HG03575 (cell line): ENCODE measurements around the gene LCORL.
"Not testable (repeated sequence)": the region's sequence is repeated elsewhere in the genome, so short reads cannot be mapped to it uniquely, and the experiment has no call there.

Experiments
- ATAC-seq: cut with Tn5 transposase; IDR thresholded peaks from one replicate; pipeline ENCODE4 v1.9.1; 2021; ENCODE audit not compliant: unreplicated experiment, insufficient number of reproducible peaks, low FRiP score; ENCODE audit errors: extremely low read depth

LCORL gene

DNA sequence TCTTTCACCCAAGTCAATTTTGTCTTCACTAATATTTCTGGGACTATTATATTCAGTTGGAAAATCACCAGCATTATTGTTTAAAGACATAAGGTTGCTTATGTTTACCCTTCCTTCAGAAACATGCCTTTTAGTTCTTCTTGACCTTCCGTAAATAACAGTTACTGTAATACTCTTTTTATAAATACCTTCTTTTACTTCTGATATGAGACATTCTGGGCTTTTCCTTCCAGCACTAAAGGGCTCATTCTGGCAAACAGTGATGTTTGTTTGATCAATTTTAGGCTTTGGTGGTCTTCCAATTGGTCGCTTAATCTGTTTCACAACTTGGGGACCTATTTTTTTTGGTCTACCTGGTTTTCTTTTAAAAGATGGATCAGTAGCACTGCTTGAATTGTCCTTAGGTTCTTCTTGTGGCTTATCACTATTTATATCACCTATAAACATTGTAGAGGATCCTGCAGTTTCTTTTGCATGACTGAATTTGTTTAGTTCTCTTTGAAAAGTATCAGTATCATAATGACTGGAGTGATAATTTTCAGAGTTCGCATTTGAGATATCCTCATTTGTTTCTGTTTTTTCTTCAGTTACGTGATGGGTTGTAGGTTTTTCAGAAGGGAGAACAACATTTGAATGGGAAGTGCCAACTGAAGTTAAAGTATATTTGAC, 146.0 kb downstream of the LCORL start:
- peak; percentile 94 for ATAC-seq

DNA sequence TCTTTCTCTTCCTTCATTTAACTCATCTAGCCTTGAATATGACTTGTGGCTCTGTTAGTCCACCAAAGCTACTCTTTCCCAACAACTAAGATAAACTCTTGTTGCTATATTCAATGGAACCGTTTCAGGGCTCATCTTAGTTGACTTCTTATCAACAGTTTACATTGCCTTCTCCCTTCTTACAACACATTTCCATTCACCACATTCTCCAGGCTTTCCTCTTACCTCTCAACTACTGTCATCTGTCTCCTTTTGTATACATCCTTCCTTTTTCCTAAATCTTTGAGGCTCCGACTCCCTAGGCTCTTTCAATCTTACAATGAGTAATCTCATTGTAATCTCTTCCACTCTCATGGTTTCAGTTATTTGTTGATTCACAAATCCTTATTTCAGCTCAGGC, 152.2 kb downstream of the LCORL start:
- ATAC-seq, result no peak

DNA sequence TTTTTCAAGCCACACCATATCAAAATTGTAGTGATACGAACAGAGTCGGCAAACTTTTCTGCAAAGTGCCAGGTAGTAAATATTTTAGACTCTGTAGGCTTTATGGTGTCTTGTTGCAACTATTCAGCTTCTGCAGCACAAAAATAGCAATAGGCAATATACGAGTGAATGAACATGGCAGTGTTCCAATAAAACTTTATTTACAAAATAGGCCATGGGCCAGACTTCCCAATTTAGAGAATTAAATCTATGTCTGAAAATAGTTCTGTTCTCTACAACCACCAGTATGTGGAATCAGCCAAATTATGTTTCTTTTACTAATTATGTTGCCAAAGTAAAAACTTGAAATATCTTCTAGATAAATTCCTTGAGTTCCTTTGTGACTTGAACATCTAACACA, 154.3 kb downstream of the LCORL start:
- ATAC-seq, result no peak

DNA sequence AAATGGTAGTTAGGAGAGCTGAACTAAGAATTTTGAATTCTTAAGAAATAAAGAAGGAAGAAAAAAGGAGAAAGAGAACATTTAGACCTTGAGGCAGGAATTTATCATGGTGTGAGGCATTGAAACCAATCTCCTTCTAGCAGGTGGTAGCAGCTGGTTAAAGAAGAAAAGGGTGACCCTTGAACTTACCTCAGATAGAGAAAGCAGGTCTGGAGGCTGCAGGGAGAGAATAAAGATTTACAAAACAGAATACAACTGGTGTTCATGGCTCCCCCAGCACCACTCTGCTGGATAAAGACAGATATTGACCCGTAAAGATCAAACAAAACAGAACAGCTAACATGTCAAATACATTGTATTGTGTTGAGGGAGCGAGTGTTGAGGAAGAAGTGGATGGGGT, 154.7 kb downstream of the LCORL start:
- ATAC-seq, result no peak

DNA sequence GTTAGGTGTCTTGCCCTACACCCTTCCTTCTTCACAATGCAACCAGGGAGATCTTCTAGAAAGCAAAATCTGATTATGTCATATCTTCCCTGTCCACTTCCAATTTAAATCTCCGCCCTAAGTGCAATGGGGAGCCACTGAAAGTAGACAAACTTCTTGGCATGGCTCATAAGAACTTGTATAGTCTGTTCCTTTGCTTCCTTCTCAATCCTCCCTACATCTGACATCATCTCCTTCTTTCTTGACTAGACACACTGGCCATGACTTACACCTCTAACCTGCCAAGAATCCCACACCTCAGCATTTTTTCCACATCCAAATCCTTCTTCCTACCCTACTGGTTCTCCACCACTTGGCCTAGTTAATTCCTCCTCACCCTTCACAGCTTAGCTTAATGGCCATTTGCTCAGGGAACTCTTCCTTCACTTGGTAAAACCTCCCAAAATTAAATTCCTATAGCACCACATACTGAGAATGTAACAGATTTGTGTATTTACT, 155.6 kb downstream of the LCORL start:
- ATAC-seq, result no peak

DNA sequence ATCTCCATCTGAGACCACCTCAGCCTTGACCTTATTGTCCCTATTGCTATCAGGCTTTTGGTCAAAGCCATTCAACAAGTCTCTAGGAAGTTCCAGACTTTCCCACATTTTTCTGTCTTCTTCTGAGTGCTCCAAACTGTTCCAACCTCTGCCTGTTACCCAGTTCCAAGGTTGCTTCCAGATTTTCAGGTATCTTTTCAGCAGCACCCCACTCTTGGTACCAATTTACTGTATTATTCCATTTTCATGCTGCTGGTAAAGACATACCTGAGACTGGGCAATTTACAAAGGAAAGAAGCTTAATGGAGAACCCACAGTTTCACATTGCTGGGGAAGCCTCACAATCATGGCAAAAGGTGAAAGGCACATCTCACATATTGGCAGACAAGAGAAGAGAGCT, 159.6 kb downstream of the LCORL start:
- not testable (repeated sequence) for ATAC-seq

DNA sequence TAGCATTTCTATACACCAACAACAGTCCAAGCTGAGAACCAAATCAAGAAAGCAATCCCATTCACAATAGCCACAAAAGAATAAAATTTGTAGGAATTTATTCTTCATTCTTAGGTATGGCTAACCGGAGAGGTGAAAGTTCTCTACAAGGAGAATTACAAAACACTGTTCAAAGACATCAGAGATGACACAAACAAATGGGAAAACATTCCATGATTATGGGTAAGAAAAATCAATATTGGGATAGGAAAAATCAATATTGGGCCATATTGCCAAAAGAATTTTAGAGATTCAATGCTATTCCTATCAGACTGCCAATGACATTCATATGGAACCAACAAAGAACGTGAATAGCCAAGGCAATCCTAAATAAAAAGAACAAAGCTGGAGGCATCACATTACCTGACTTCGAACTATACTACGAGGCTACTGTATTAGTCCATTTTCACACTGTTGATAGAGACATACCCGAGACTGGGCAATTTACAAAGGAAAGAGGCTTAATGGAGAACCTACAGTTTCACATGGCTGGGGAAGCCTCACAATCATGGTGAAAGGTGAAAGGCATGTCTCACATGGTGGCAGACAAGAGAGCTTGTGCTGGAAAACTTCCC, 161.7 kb downstream of the LCORL start:
- ATAC-seq, result no peak

DNA sequence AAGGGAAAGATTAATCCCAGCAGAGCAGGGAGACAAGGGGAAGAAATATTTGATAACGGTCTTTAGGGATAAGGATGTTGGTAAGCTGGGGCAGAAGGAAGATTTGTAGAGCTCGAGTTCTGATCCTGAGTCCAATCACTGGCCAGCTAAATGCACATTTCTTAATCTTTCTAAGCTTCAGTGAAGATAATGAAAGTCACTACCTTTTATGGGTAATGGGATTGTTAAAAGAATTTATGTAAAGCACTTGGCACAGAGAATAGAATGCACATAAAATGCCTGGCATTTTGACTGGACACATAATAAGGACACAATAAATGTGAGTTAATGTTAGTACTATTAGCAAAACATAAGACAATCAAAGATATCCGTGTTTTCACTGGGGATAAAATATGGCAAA, 167.5 kb downstream of the LCORL start:
- no peak for ATAC-seq

DNA sequence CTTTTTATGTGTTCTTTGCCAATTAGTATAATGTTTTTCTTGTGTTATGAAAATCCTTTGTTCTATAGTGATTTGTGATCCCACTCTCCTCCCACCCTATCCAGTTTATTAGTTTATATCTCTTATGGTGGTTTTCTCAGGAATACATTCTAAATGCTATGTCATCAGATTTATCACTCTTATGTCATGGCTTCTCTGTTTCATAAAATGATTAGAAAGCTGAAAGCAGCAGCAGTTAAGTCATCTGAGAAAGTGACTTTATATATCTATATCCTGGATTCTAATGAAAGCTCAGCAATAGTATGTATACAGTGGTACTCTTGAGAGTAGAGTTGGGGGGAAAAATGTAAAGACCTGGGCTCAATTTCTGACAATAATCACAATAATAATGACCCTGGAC, 169.6 kb downstream of the LCORL start:
- no peak for ATAC-seq

DNA sequence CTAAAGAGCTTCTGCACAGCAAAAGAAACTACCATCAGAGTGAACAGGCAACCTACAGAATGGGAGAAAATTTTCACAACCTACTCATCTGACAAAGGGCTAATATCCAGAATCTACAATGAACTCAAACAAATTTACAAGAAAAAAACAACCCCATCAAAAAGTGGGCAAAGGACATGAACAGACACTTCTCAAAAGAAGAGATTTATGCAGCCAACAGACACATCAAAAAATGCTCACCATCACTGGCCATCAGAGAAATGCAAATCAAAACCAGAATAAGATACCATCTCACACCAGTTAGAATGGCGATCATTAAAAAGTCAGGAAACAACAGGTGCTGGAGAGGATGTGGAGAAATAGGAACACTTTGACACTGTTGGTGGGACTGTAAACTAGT, 171.3 kb downstream of the LCORL start:
- ATAC-seq, result not testable (repeated sequence)

DNA sequence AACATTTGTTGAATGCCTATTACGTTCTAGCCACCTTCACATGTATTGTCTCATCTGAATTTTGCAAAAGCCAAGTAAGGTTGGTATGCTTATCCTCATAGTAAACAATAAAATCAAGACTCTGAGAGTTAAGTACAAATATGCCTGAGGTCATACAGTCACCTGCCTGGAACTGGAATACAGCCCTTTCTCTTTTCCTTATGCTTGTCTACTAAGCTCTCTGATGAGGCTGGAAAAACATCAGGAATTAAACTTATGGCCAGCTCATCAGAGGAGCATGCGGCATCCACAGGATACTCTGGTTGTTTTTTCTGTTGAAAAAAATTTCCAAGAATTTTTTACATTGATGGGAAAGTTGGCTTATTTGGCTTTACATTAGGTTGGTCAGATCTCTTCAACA, 175.3 kb downstream of the LCORL start:
- no peak for ATAC-seq

DNA sequence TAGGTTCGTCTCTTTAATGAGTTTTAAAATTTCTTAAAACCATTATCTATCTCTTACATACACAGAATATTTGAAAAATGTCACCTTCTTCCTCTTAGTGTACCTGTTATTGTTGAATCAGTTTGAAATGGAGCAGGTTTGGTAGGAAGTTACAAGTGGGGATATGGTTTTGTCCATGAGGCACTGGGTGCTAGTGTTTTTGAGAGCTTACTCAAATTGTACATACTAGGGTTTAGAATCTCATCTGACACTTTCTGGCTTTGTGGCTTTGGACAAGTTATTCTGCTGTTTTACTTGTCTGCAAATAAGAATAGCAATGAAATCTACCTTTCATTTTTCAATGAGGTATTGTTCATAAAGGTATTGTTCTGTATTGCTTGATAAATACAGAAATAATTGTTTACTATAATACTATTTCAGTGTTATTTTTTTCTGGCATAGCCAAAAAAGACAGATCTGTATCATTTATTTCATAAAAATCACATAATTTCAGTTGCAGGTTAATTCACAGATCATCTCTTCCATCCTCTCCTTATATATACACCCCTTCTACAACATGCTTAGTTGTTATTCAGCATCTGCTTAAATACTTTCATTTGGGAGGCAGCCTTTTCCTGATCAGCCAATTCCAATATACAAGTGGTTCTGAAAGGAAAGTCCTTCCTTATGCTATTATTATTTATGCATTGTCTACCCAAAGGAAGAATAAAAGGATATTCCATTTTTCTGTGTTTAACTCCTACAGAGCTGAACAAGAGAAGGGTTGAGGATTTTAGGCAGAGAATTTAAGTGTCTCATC, 197.5 kb downstream of the LCORL start:
- ATAC-seq, result no peak

DNA sequence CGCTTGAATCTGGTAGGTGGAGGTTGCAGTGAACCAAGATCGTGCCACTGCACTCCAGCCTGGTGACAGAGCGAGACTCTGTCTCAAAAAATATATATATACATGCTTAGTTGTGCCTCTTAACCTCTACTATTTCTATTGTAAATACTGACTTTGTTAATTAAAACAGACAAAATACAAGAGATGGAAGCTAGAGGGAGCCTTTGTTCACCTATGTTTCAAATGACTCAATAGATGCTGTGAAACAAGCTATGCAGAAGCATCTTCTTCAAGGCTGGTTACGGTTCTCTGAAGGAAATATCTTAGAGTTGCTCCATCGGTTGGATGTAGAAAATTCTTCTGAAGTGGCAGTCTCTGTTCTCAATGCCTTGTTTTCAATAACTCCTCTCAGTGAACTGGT, 204.5 kb downstream of the LCORL start:
- ATAC-seq, result peak; percentile 77

DNA sequence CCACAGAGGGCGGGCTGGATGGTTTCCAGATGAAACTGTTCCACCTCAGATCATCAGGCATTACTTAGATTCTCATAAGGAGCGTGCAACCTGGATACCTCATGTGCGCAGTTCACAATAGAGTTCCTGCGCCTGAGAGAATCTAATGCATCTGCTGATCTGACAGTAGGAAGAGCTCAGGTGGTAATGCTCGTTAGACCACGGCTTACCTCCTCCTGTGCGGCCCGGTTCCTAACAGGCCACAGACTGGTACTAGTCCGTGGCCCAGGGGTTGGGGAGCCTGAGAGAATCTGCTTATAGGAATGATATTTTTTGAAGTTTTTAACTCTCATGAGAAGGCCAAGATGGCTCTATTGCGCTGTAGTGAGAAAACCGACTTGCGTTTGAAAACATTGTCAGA, 205.4 kb downstream of the LCORL start:
- ATAC-seq, result no peak

DNA sequence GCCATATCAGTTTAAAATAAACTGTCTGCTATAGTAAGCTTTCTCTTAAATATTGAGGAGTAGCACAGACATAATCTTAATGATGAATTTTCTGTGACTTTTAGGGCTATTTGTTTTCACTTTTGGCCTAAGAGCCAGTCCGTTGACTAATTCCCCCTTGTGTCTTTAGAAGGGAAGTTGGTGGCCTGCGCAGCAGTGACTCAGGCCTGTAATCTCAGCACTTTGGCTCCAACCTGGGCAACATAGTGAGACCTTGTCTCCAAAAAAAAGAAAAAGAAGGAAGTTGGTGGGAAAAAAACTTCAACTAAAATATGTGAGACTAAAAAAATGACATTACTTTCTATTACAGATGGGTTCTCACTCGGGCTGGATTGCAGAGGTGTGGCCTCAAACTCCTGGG, 207.4 kb downstream of the LCORL start:
- no peak for ATAC-seq

DNA sequence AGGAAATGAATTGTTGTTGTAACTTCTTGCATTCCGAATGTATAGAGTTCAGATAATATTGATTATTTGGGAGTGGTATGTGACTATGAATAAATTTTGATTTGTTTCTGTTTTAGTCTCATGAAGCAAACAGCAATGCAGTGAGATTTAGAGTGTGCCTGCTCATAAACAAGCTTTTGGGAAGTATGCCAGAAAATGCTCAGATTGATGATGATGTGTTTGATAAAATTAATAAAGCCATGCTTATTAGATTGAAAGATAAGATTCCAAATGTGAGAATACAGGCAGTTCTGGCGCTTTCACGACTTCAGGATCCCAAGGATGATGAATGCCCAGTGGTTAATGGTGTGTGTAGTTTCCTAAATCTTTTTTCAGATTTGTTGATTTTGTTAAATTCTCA, 208.8 kb downstream of the LCORL start:
- no peak for ATAC-seq

DNA sequence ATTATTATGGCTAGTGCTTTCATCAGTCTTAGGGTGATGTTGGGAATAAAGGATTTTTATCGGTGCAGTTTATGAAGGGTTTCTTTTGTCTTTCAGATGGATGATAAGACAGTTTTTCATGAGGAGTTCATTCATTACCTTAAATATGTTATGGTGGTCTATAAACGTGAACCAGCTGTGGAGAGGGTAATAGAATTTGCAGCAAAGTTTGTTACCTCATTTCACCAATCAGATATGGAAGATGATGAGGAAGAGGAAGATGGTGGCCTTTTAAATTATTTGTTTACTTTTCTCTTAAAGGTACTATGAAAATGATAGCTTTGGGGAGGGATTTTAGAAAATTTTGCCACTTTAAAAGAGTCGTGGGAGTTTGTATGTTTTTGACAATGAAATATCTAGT, 209.4 kb downstream of the LCORL start:
- no peak for ATAC-seq

DNA sequence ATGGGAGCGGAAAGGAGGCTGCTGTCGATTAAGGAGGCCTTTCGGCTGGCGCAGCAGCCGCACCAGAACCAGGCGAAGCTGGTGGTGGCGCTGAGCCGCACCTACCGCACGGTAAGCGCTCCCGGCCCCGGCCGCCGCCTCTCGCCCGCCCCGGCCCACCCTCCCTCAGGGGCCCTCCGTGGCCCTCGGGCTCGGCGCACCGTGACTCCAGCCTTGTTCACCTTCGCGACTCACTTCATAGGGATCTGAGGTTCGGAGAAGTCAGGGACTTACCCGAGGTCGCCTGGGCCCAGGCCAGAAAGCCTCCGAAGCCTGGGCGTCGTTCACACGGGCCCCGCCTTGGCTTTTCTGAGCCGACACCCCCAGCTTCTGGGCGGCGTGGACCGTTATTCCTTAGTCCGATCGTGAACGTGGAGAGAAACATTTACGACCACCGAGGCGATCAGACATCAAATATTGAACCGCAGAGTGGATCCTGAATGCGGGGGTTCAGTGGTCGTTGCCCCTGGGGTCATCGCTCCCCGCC, 210.4 kb downstream of the LCORL start:
- no peak for ATAC-seq

DNA sequence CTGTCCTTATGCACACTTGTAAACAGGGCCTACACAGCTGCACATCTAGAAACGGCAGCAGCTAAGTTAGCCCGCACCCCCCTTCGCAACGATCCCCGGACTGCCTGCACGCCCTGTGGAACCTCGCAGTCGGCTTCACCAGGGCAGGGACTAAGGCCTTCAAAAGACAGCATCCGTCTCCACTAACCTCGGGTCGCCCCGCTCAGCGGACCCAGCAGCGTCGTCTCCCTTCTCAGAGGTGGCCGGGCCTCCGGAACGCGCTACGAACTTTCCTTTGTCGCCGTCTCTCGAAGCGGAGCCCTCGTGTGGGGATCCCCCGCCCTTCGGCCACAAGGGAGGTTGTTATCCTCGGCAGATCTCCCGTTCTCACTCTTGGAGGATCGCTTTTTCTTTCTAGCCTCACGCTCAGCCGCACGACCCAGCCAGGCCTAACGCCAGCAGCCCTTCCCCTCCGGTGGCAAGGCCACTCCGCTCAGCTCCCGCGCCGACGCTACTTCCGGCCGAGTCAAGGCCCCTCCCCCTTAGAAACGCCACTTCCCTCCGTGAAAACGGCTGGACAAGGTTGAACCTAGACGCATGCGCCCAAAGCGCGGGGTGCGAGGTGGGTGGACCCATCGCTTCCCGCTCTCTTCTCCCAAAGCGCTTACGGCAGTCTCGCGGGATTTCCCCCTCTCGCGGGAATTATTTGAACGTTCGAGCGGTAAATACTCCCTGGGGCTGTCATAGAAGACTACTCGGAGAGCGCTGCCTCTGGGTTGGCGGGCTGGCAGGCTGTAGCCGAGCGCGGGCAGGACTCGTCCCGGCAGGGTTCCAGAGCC, 211.1 kb downstream of the LCORL start, which contains the start of the genes DCAF16 and NCAPG:
TSS of gene DCAF16 (minus strand) at position 498 of the 818 bp plus-strand sequence. CDS start 6,616 bp downstream, outside the sequence.
TSS of gene NCAPG (plus strand) at position 720 of the 818 bp plus-strand sequence. CDS start 99 bp downstream, outside the sequence.
- peak; percentile 67 for ATAC-seq
